OCI-LY7 (cell line): Measurements from ENCODE around the gene KRIT1.

Experiments
- CTCF ChIP-seq: fragments of 200-600 bp; sonication (generic); conservative IDR thresholded peaks from 2 replicates; pipeline ENCODE4 v1.5.1; 2014; ENCODE audit warnings: mild to moderate bottlenecking, antibody characterized with exemption, low read length, moderate library complexity, mixed read lengths
- EZH2phosphoT487 ChIP-seq: fragments of 200-600 bp; sonication (generic); IDR thresholded peaks from 2 replicates; pipeline ENCODE4 v1.6.1; 2018; ENCODE audit warnings: low read depth, borderline replicate concordance, mild to moderate bottlenecking, mixed run types, antibody characterized with exemption, low read length, moderate library complexity, mixed read lengths

DNA sequence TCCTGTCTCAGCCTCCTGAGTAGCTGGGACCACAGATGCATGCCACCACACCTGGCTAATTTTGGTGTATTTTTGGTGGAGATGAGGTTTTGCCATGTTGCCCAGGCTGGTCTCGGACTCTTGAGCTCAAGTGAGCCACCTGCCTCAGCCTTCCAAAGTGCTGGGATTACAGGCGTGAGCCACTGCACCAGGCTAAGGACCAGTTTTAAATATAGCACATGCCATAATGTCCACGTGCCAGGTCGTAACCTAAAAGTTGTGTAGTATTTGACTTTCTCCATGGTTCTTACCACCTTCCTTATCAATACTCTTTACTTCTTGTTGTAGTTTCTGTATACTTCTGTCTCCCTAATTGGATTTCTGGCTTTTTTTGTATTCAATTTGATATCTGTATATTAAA is 13.3 kb upstream of the KRIT1 start:
- TF ChIP-seq CTCF (no peak), EZH2phosphoT487 (no peak)
